GM23338 (cell line): ENCODE measurements around the gene C14orf132. TPM values are rescaled to one million over a fixed set of nuclear protein-coding genes. Genes with fewer than 3 reads are reported as not detected.

Experiments
- ATAC-seq: fragments of 200-7000 bp; cut with Tn5 transposase; 3 replicates; pipeline ENCODE4 v1.9.1; 2020
- DNase-seq: peaks from one replicate; pipeline ENCODE4 v3.0.0-alpha.2; 2015; ENCODE audit warnings: low spot score
- H2AFZ ChIP-seq: fragments of 200-600 bp; sonication (generic); 2 replicates; pipeline ENCODE4 v1.8.0; 2016; ENCODE audit warnings: antibody characterized with exemption, mild to moderate bottlenecking, moderate library complexity
- H3F3A ChIP-seq: fragments of 200-600 bp; sonication (generic); replicated peaks from 2 replicates; pipeline ENCODE4 v1.8.0; 2017; ENCODE audit warnings: antibody characterized with exemption, mixed run types, low read depth
- H3K27ac ChIP-seq: fragments of 200-600 bp; sonication (generic); 2 replicates; pipeline ENCODE4 v1.6.1; 2016; ENCODE audit warnings: low read depth
- H3K27me3 ChIP-seq: fragments of 200-600 bp; sonication (generic); 2 replicates; pipeline ENCODE4 v1.8.0; 2016; ENCODE audit warnings: mild to moderate bottlenecking, mixed run types, moderate library complexity; ENCODE audit not compliant: insufficient read depth
- H3K36me3 ChIP-seq: fragments of 200-600 bp; sonication (generic); 2 replicates; pipeline ENCODE4 v1.8.0; 2016; ENCODE audit warnings: mild to moderate bottlenecking; ENCODE audit not compliant: insufficient read depth
- H3K4me1 ChIP-seq: fragments of 200-600 bp; sonication (generic); 2 replicates; pipeline ENCODE4 v1.8.0; 2016; ENCODE audit warnings: mild to moderate bottlenecking, moderate library complexity; ENCODE audit not compliant: insufficient read depth
- H3K4me2 ChIP-seq: fragments of 200-600 bp; sonication (generic); 2 replicates; pipeline ENCODE4 v1.7.1; 2017; ENCODE audit warnings: mixed run types
- H3K4me3 ChIP-seq: fragments of 200-600 bp; sonication (generic); 2 replicates; pipeline ENCODE4 v1.6.1; 2016; ENCODE audit warnings: mixed run types
- H3K79me2 ChIP-seq: fragments of 200-600 bp; sonication (generic); replicated peaks from 2 replicates; pipeline ENCODE4 v1.8.0; 2017; ENCODE audit warnings: mild to moderate bottlenecking; ENCODE audit not compliant: insufficient read depth
- H3K9me2 ChIP-seq: fragments of 200-600 bp; sonication (generic); 2 replicates; pipeline ENCODE4 v1.8.0; 2017; ENCODE audit not compliant: insufficient read depth
- H4K20me1 ChIP-seq: fragments of 200-600 bp; sonication (generic); replicated peaks from 2 replicates; pipeline ENCODE4 v1.8.0; 2017; ENCODE audit warnings: mild to moderate bottlenecking; ENCODE audit not compliant: insufficient read depth
- H3K27ac Mint-ChIP-seq: 2 replicates; pipeline ENCODE4 v1.8.0; 2020; ENCODE audit warnings: inconsistent platforms, mild to moderate bottlenecking, moderate library complexity, mixed read lengths
- H3K27me3 Mint-ChIP-seq: 3 replicates; pipeline ENCODE4 v1.8.0; 2022; ENCODE audit warnings: low read depth, mild to moderate bottlenecking, moderate library complexity, mixed read lengths, inconsistent platforms; ENCODE audit not compliant: insufficient read depth, poor library complexity
- H3K36me3 Mint-ChIP-seq: 3 replicates; pipeline ENCODE4 v1.8.0; 2021; ENCODE audit warnings: low read depth, mild to moderate bottlenecking, inconsistent platforms, moderate library complexity, mixed read lengths
- H3K4me1 Mint-ChIP-seq: 3 replicates; pipeline ENCODE4 v1.8.0; 2020; ENCODE audit warnings: mild to moderate bottlenecking, inconsistent platforms, mixed read lengths
- H3K4me3 Mint-ChIP-seq: 3 replicates; pipeline ENCODE4 v1.8.0; 2021; ENCODE audit warnings: moderate library complexity, mild to moderate bottlenecking, inconsistent platforms, mixed read lengths
- H3K9me3 Mint-ChIP-seq: 3 replicates; pipeline ENCODE4 v1.8.0; 2020; ENCODE audit warnings: moderate library complexity, mild to moderate bottlenecking, inconsistent platforms, mixed read lengths
- CREB1 ChIP-seq: fragments of 250-450 bp; sonication (Bioruptor Pico); IDR thresholded peaks from 2 replicates; pipeline ENCODE4 v1.5.0; 2020; ENCODE audit warnings: low read depth, mild to moderate bottlenecking, moderate library complexity
- CTCF ChIP-seq, 2 experiments: fragments of 200-600 bp in 1 of 2; sonication (generic) in 1 of 2; conservative IDR thresholded peaks; 2 replicates each; pipeline versions ENCODE4 v1.5.1 to v1.6.1; 2016 to 2017; ENCODE audit warnings: antibody characterized with exemption in 2 of 2, low read depth in 2 of 2, mild to moderate bottlenecking in 2 of 2, moderate library complexity in 1 of 2
- ETS1 ChIP-seq: IDR thresholded peaks from 2 replicates; pipeline ENCODE4 v1.6.1; 2016; ENCODE audit warnings: antibody characterized with exemption
- EZH2 ChIP-seq: fragments of 200-600 bp; sonication (generic); IDR thresholded peaks from one replicate; pipeline ENCODE4 v1.8.0; 2017; ENCODE audit warnings: antibody characterized with exemption, mild to moderate bottlenecking, low read depth; ENCODE audit not compliant: unreplicated experiment
- EZH2phosphoT487 ChIP-seq: fragments of 200-600 bp; sonication (generic); IDR thresholded peaks from one replicate; pipeline ENCODE4 v1.8.1; 2018; ENCODE audit warnings: antibody characterized with exemption; ENCODE audit not compliant: unreplicated experiment
- JUNB ChIP-seq: IDR thresholded peaks from one replicate; pipeline ENCODE4 v1.6.1; 2016; ENCODE audit warnings: antibody characterized with exemption; ENCODE audit not compliant: unreplicated experiment
- STAT1 ChIP-seq: IDR thresholded peaks from one replicate; pipeline ENCODE4 v1.6.1; 2016; ENCODE audit warnings: antibody characterized with exemption; ENCODE audit not compliant: unreplicated experiment
- ZNF114 ChIP-seq: fragments of 250-450 bp; sonication (Bioruptor Pico); IDR thresholded peaks from 2 replicates; pipeline ENCODE4 v1.5.0; 2020; ENCODE audit warnings: mild to moderate bottlenecking, moderate library complexity
- ZNF331 ChIP-seq: fragments of 250-450 bp; sonication (Bioruptor Pico); IDR thresholded peaks from 2 replicates; pipeline ENCODE4 v1.5.0; 2020; ENCODE audit warnings: low read depth, mild to moderate bottlenecking, moderate library complexity
- ZNF462 ChIP-seq: fragments of 250-450 bp; sonication (Bioruptor Pico); IDR thresholded peaks from 2 replicates; pipeline ENCODE4 v1.5.0; 2020; ENCODE audit warnings: mild to moderate bottlenecking, moderate library complexity
- polyA plus RNA-seq: library from polyadenylated mRNA; unstranded; fragments of >200 nt; fragmentation: Nextera tagmentation; extraction: Ambion mirVana; gene quantifications from 2 replicates; pipeline ENCODE4 v1.2.1, GENCODE V29; 2016
- total RNA-seq: library from RNA; depleted of rRNA; stranded (reverse); fragments of >200 nt; shearing (Covaris generic); gene quantifications from 2 replicates; pipeline ENCODE4 v1.2.3, GENCODE V29; 2014

The C14orf132 gene
- total and polyA plus RNA-seq, 2 experiments from 2014 or later: 13.8 to 16.2 TPM

GRCh38 chr14:96046630-96047029 lies 7.5 kb downstream of the C14orf132 start:
- Mint-ChIP-seq H3K36me3 (peaks cover 4% of the 10 kb centered on the region; the same call in 1 of the 3 replicates), H3K4me3 (no peak overlapping the region), H3K27me3 (peaks cover 5% of the 10 kb centered on the region), H3K4me1 (peaks cover 5% of the 10 kb centered on the region), H3K27ac (no peak overlapping the region), H3K9me3 (no peaks in the 10 kb centered on the region)
- peaks cover 24% of the 10 kb centered on the region for H3K79me2 ChIP-seq
- H3K9me2 ChIP-seq: no peaks in the 10 kb centered on the region; the same call in 1 of the 2 replicates
- no peak overlapping the region for H3K27ac ChIP-seq
- DNase-seq (no peak), ATAC-seq (no peak)
- no peaks in the 10 kb centered on the region for H3K27me3 ChIP-seq
- H4K20me1 ChIP-seq: no peaks in the 10 kb centered on the region; the same call in 1 of the 2 replicates
- H3F3A ChIP-seq: 0 out of 2 replicates have a peak, but pooled peaks cover 2% of the 10 kb centered on the region
- H2AFZ ChIP-seq: no peak overlapping the region
- TF ChIP-seq EZH2 (no peak), JUNB (no peak), CTCF (conservative IDR thresholded peaks at IDR 0.05; ENCODE audit: low read depth in 2 of 2) (no peak), ETS1 (no peak), EZH2phosphoT487 (no peak), CREB1 (CRISPR knock-in tag) (no peak), ZNF331 (CRISPR knock-in tag) (no peak)
- peaks cover 10% of the 10 kb centered on the region; the same call in 1 of the 2 replicates for H3K4me1 ChIP-seq
- H3K4me2 ChIP-seq: no peak overlapping the region
- H3K36me3 ChIP-seq: no peaks in the 10 kb centered on the region
- no peak overlapping the region for H3K4me3 ChIP-seq

- 0 out of 2 replicates have a peak, but pooled peaks cover 2% of the 10 kb centered on the region for H3F3A ChIP-seq
- ATAC-seq: no peak
- no peak overlapping the region for H3K27ac ChIP-seq
- Mint-ChIP-seq H3K36me3 (peaks cover 4% of the 10 kb centered on the region; the same call in 2 of the 3 replicates), H3K27me3 (peaks cover 7% of the 10 kb centered on the region), H3K9me3 (no peaks in the 10 kb centered on the region), H3K27ac (no peak overlapping the region), H3K4me1 (peaks cover 8% of the 10 kb centered on the region), H3K4me3 (no peak overlapping the region)
- H3K36me3 ChIP-seq: no peaks in the 10 kb centered on the region
- no peak overlapping the region for H3K4me2 ChIP-seq
- H3K9me2 ChIP-seq: no peaks in the 10 kb centered on the region; the same call in 1 of the 2 replicates
- H2AFZ ChIP-seq: no peak overlapping the region
- H3K4me3 ChIP-seq: no peak overlapping the region
- peaks cover 2% of the 10 kb centered on the region for H4K20me1 ChIP-seq
- peaks cover 19% of the 10 kb centered on the region for H3K79me2 ChIP-seq
- H3K27me3 ChIP-seq: no peaks in the 10 kb centered on the region
- peaks cover 11% of the 10 kb centered on the region; the same call in 1 of the 2 replicates for H3K4me1 ChIP-seq
- no peak for DNase-seq
- TF ChIP-seq JUNB: no peak
- no peak for TF ChIP-seq ZNF462 (CRISPR knock-in tag)
- no peak for TF ChIP-seq EZH2
- no peak for TF ChIP-seq ZNF114 (CRISPR knock-in tag)
- TF ChIP-seq CREB1 (CRISPR knock-in tag): no peak
- no peak for TF ChIP-seq STAT1
- TF ChIP-seq ZNF331 (CRISPR knock-in tag): no peak
- no peak for TF ChIP-seq EZH2phosphoT487
Measured at GRCh38 chr14:96047101-96047500, 7.9 kb downstream of the C14orf132 start.
